Body of pancreas (tissue), 4 donors: Measurements from ENCODE around the gene DHH.

Experiments
- CTCF ChIP-seq, 7 experiments: fragments of 450-650 bp in 4 of 7; fragments of 200-600 bp in 3 of 7; sonication (generic) in 3 of 7; IDR thresholded peaks; one replicate each; pipeline ENCODE4 v1.5.1; 2016 to 2019; ENCODE audit warnings: antibody characterized with exemption in 7 of 7
- POLR2A ChIP-seq, 3 donors: fragments of 450-650 bp; IDR thresholded peaks; one replicate each; pipeline ENCODE4 v1.6.1; 2016; ENCODE audit warnings: antibody characterized with exemption in 3 of 3, mild to moderate bottlenecking in 2 of 3

GRCh38 chr12:49037947-49038237, 56.7 kb downstream of the DHH start:
- TF ChIP-seq CTCF (IDR thresholded peaks at IDR 0.05) (no peak), POLR2A (IDR thresholded peaks at IDR 0.05) (no peak)
